ENCODE results near the gene OR11H7.
"Not testable (repeated sequence)": the region's sequence is repeated elsewhere in the genome, so short reads cannot be mapped to it uniquely, and the experiment has no call there.

OR11H7 gene

GRCh38 chr14:20280265-20280664 is 51.5 kb downstream of the OR11H7 start:
- not testable (repeated sequence) for DNase-seq

Data from DMS79 treated with DMSO at 0.1 percent for 48 hours (cell line).